ENCODE measurements around the gene ZBTB5.

DNA sequence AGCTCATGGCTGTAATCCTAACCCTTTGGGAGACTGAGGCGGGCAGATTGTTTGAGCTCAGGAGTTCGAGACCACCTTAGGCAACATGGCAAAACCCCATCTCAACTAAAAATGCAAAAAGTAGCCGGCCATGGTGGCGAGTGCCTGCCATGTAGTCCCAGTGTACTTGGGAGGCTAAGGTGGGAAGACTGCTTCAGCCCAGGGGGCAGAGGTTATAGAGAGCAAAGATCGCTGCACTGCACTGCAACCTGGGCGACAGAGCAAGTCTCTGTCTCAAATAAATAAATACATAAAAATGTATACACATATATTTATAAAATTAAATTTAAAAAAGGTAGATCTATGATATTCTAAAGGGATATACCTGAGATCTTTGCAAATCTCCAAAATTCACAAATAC is 19.4 kb downstream of the ZBTB5 start:
- TF ChIP-seq TBL1XR1 (IDR thresholded peaks at IDR 0.05; ENCODE audit: borderline replicate concordance, low read length, partially characterized antibody) (no peak), EZH2 (conservative IDR thresholded peaks at IDR 0.05; ENCODE audit: low read depth, low read length) (no peak), ZSCAN20 (CRISPR knock-in tag; IDR thresholded peaks at IDR 0.05; ENCODE audit: borderline replicate concordance) (no peak), NR1H2 (CRISPR knock-in tag; IDR thresholded peaks at IDR 0.05; ENCODE audit: borderline replicate concordance, low read depth) (no peak)
- TF ChIP-seq, protein P1, sequence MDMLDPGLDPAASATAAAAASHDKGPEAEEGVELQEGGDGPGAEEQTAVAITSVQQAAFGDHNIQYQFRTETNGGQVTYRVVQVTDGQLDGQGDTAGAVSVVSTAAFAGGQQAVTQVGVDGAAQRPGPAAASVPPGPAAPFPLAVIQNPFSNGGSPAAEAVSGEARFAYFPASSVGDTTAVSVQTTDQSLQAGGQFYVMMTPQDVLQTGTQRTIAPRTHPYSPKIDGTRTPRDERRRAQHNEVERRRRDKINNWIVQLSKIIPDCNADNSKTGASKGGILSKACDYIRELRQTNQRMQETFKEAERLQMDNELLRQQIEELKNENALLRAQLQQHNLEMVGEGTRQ (IDR thresholded peaks at IDR 0.05; ENCODE audit: low read depth, low read length) = no peak
- TF ChIP-seq, protein P1 (CRISPR knock-in tag; IDR thresholded peaks at IDR 0.05; ENCODE audit: borderline replicate concordance) = no peak
- TF ChIP-seq, protein P2, sequence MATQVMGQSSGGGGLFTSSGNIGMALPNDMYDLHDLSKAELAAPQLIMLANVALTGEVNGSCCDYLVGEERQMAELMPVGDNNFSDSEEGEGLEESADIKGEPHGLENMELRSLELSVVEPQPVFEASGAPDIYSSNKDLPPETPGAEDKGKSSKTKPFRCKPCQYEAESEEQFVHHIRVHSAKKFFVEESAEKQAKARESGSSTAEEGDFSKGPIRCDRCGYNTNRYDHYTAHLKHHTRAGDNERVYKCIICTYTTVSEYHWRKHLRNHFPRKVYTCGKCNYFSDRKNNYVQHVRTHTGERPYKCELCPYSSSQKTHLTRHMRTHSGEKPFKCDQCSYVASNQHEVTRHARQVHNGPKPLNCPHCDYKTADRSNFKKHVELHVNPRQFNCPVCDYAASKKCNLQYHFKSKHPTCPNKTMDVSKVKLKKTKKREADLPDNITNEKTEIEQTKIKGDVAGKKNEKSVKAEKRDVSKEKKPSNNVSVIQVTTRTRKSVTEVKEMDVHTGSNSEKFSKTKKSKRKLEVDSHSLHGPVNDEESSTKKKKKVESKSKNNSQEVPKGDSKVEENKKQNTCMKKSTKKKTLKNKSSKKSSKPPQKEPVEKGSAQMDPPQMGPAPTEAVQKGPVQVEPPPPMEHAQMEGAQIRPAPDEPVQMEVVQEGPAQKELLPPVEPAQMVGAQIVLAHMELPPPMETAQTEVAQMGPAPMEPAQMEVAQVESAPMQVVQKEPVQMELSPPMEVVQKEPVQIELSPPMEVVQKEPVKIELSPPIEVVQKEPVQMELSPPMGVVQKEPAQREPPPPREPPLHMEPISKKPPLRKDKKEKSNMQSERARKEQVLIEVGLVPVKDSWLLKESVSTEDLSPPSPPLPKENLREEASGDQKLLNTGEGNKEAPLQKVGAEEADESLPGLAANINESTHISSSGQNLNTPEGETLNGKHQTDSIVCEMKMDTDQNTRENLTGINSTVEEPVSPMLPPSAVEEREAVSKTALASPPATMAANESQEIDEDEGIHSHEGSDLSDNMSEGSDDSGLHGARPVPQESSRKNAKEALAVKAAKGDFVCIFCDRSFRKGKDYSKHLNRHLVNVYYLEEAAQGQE (IDR thresholded peaks at IDR 0.05; ENCODE audit: borderline replicate concordance in 1 of 2, low read depth in 1 of 2, low read length in 2 of 2) = no peak

Measured in HepG2 (cell line).